Measurements from ENCODE around the gene PNPO.
"Not testable (repeated sequence)": the region's sequence is repeated elsewhere in the genome, so short reads cannot be mapped to it uniquely, and the experiment has no call there.

The PNPO gene

GRCh38 chr17:47980541-47980940 lies 39.2 kb downstream of the PNPO start:
- DNase-seq: no peak

GRCh38 chr17:47981462-47981861 lies 40.1 kb downstream of the PNPO start:
- DNase-seq: peak; percentile 91

- no peak for DNase-seq
Measured at GRCh38 chr17:47982091-47982617, 40.8 kb downstream of the PNPO start.

GRCh38 chr17:47982645-47983390 lies 41.4 kb downstream of the PNPO start:
- peak; percentile 37 for DNase-seq

GRCh38 chr17:47983492-47984223 lies 42.3 kb downstream of the PNPO start:
- DNase-seq: no peak

- DNase-seq: no peak
Measured at GRCh38 chr17:47986520-47986919, 45.1 kb downstream of the PNPO start.

- no peak for DNase-seq
Measured at GRCh38 chr17:47987240-47987835, 46.0 kb downstream of the PNPO start.

- DNase-seq: not testable (repeated sequence)
Measured at GRCh38 chr17:47988445-47988844, 47.1 kb downstream of the PNPO start.

GRCh38 chr17:47989159-47989558 lies 47.8 kb downstream of the PNPO start:
- DNase-seq: no peak

- DNase-seq: no peak
Measured at GRCh38 chr17:47989700-47990099, 48.3 kb downstream of the PNPO start.

GRCh38 chr17:47990962-47991731 lies 49.8 kb downstream of the PNPO start:
- DNase-seq: no peak

- no peak for DNase-seq
Measured at GRCh38 chr17:47992216-47992615, 50.8 kb downstream of the PNPO start.

GRCh38 chr17:47993031-47993564 lies 51.7 kb downstream of the PNPO start:
- DNase-seq: no peak

- no peak for DNase-seq
Measured at GRCh38 chr17:47993964-47994363, 52.6 kb downstream of the PNPO start.

GRCh38 chr17:47994724-47995123 lies 53.4 kb downstream of the PNPO start:
- no peak for DNase-seq

GRCh38 chr17:47995241-47995935 lies 54.0 kb downstream of the PNPO start:
- no peak for DNase-seq

GRCh38 chr17:47996201-47996600 lies 54.8 kb downstream of the PNPO start:
- no peak for DNase-seq

- no peak for DNase-seq
Measured at GRCh38 chr17:47997586-47997985, 56.2 kb downstream of the PNPO start.

GRCh38 chr17:47998044-47998443 lies 56.7 kb downstream of the PNPO start:
- DNase-seq: no peak

Data from hematopoietic multipotent progenitor cell treated with erythropoietin and hydrocortisone succinate and interleukin-3 and kit ligand, for 4 days (in vitro differentiated cells).